HEK293 (cell line): ENCODE data around the gene VEPH1.

Source experiments
- CTCF ChIA-PET: fragments of 350-600 bp; formaldehyde crosslinking; extraction: SDS; loops from one replicate; lab custom pipeline; 2021; ENCODE audit warnings: antibody characterized with exemption; lab: Yijun Ruan, JAX
- POLR2A ChIA-PET: fragments of 300-600 bp; formaldehyde crosslinking; extraction: SDS; loops from one replicate; lab custom pipeline; 2020; ENCODE audit warnings: antibody characterized with exemption, inconsistent platforms; lab: Yijun Ruan, JAX
- H3K27ac ChIP-seq: fragments of 200-500 bp; sonication (Bioruptor generic); 2 replicates; pipeline ENCODE4 v1.5.1; 2014; ENCODE audit warnings: low read depth, low read length, control low read depth, inconsistent platforms; ENCODE audit errors: extremely low read depth
- H3K36me3 ChIP-seq, 2 experiments: fragments of 200-500 bp in 1 of 2; sonication (Bioruptor generic) in 1 of 2; 1 replicate in 1 of 2; 2 replicates in 1 of 2; pipeline ENCODE4 v1.5.1; 2014 to 2017; ENCODE audit warnings: inconsistent platforms in 2 of 2, low read length in 2 of 2; ENCODE audit not compliant: control insufficient read depth in 2 of 2, insufficient read depth in 1 of 2
- H3K4me1 ChIP-seq: fragments of 200-500 bp; sonication (Bioruptor generic); 2 replicates; pipeline ENCODE4 v1.5.1; 2014; ENCODE audit warnings: mild to moderate bottlenecking, low read length, inconsistent platforms; ENCODE audit not compliant: control insufficient read depth, insufficient read depth
- H3K4me3 ChIP-seq: 2 replicates; pipeline ENCODE4 v1.5.1; 2011; ENCODE audit warnings: low read depth, mild to moderate bottlenecking, control low read depth, low read length, moderate library complexity
- H3K9me3 ChIP-seq: fragments of 200-500 bp; sonication (Bioruptor generic); 2 replicates; pipeline ENCODE4 v1.5.1; 2014; ENCODE audit warnings: low read depth, low read length, inconsistent platforms; ENCODE audit not compliant: control insufficient read depth, insufficient read depth
- CTCF ChIP-seq: fragments of 450-650 bp; formaldehyde crosslinking; IDR thresholded peaks from 2 replicates; pipeline ENCODE4 v1.5.1; 2016; ENCODE audit warnings: missing biosample characterization, missing genetic modification characterization
- GLI4 ChIP-seq: fragments of 450-650 bp; formaldehyde crosslinking; IDR thresholded peaks from 2 replicates; pipeline ENCODE4 v1.5.1; 2016; ENCODE audit warnings: missing biosample characterization, missing genetic modification characterization
- IKZF3 ChIP-seq: fragments of 450-650 bp; IDR thresholded peaks from 2 replicates; pipeline ENCODE4 v1.5.0; 2018; ENCODE audit warnings: missing biosample characterization, mild to moderate bottlenecking, missing genetic modification characterization, moderate library complexity
- SCRT2 ChIP-seq: fragments of 450-650 bp; formaldehyde crosslinking; IDR thresholded peaks from 2 replicates; pipeline ENCODE4 v1.5.1; 2016; ENCODE audit warnings: missing biosample characterization, missing genetic modification characterization
- SETDB1 ChIP-seq: IDR thresholded peaks from one replicate; pipeline ENCODE4 v1.6.1; 2017; ENCODE audit warnings: mild to moderate bottlenecking, low read length, moderate library complexity, mixed read lengths; ENCODE audit not compliant: insufficient read length
- ZBTB10 ChIP-seq: fragments of 450-650 bp; formaldehyde crosslinking; IDR thresholded peaks from 2 replicates; pipeline ENCODE4 v1.5.1; 2016; ENCODE audit warnings: missing biosample characterization, missing genetic modification characterization
- ZBTB8A ChIP-seq: fragments of 450-650 bp; formaldehyde crosslinking; IDR thresholded peaks from 2 replicates; pipeline ENCODE4 v1.5.1; 2016; ENCODE audit warnings: missing biosample characterization, missing genetic modification characterization
- ZNF174 ChIP-seq: fragments of 450-650 bp; formaldehyde crosslinking; IDR thresholded peaks from 2 replicates; pipeline ENCODE4 v1.5.0; 2017; ENCODE audit warnings: missing biosample characterization, mild to moderate bottlenecking, missing genetic modification characterization
- ZNF184 ChIP-seq: fragments of 450-650 bp; IDR thresholded peaks from 2 replicates; pipeline ENCODE4 v1.5.1; 2018; ENCODE audit warnings: missing biosample characterization, mild to moderate bottlenecking, missing genetic modification characterization
- ZNF221 ChIP-seq: fragments of 450-650 bp; formaldehyde crosslinking; IDR thresholded peaks from 2 replicates; pipeline ENCODE4 v1.5.1; 2017; ENCODE audit warnings: missing biosample characterization, missing genetic modification characterization, borderline replicate concordance
- ZNF266 ChIP-seq: fragments of 450-650 bp; formaldehyde crosslinking; IDR thresholded peaks from 2 replicates; pipeline ENCODE4 v1.5.1; 2016; ENCODE audit warnings: missing biosample characterization, missing genetic modification characterization, low read depth
- ZNF311 ChIP-seq: fragments of 450-650 bp; formaldehyde crosslinking; IDR thresholded peaks from 2 replicates; pipeline ENCODE4 v1.5.1; 2017; ENCODE audit warnings: missing biosample characterization, missing genetic modification characterization, borderline replicate concordance
- ZNF341 ChIP-seq: fragments of 450-650 bp; formaldehyde crosslinking; IDR thresholded peaks from 2 replicates; pipeline ENCODE4; 2016; ENCODE audit warnings: low read depth, missing biosample characterization, missing genetic modification characterization
- ZNF394 ChIP-seq: fragments of 450-650 bp; formaldehyde crosslinking; IDR thresholded peaks from 2 replicates; pipeline ENCODE4 v1.5.1; 2016; ENCODE audit warnings: missing biosample characterization, missing genetic modification characterization, mild to moderate bottlenecking, moderate library complexity, borderline replicate concordance
- ZNF473 ChIP-seq: fragments of 450-650 bp; formaldehyde crosslinking; IDR thresholded peaks from 2 replicates; pipeline ENCODE4 v1.5.1; 2017; ENCODE audit warnings: missing biosample characterization, missing genetic modification characterization
- ZNF518A ChIP-seq: fragments of 450-650 bp; formaldehyde crosslinking; conservative IDR thresholded peaks from 2 replicates; pipeline ENCODE4 v1.5.1; 2016; ENCODE audit warnings: low read depth, missing biosample characterization, missing genetic modification characterization
- ZNF560 ChIP-seq: fragments of 450-650 bp; formaldehyde crosslinking; IDR thresholded peaks from 2 replicates; pipeline ENCODE4 v1.5.1; 2017; ENCODE audit warnings: missing biosample characterization, missing genetic modification characterization, borderline replicate concordance
- ZNF585B ChIP-seq: fragments of 450-650 bp; formaldehyde crosslinking; IDR thresholded peaks from 2 replicates; pipeline ENCODE4 v1.5.1; 2016; ENCODE audit warnings: missing biosample characterization, missing genetic modification characterization
- ZNF596 ChIP-seq: fragments of 450-650 bp; IDR thresholded peaks from 2 replicates; pipeline ENCODE4 v1.5.0; 2018; ENCODE audit warnings: missing biosample characterization, mild to moderate bottlenecking, missing genetic modification characterization, moderate library complexity
- ZNF654 ChIP-seq: fragments of 450-650 bp; formaldehyde crosslinking; IDR thresholded peaks from 2 replicates; pipeline ENCODE4 v1.5.1; 2016; ENCODE audit warnings: low read depth, missing biosample characterization, missing genetic modification characterization
- ZNF660 ChIP-seq: fragments of 450-650 bp; IDR thresholded peaks from 2 replicates; pipeline ENCODE4 v1.5.1; 2018; ENCODE audit warnings: missing biosample characterization, mild to moderate bottlenecking, missing genetic modification characterization
- ZSCAN23 ChIP-seq: fragments of 450-650 bp; formaldehyde crosslinking; IDR thresholded peaks from 2 replicates; pipeline ENCODE4 v1.5.1; 2016; ENCODE audit warnings: missing biosample characterization, missing genetic modification characterization

Gene VEPH1

GRCh38 chr3:157532529-157533297 lies 29.5 kb upstream of the VEPH1 start:
- TF ChIP-seq ZNF341 (tag by site-specific recombination) (no peak), SETDB1 (no peak), ZNF174 (tag by site-specific recombination) (no peak), ZNF394 (no peak), ZNF596 (tag by site-specific recombination) (no peak), IKZF3 (tag by site-specific recombination) (no peak), ZNF311 (tag by site-specific recombination) (no peak), ZNF473 (no peak), ZNF266 (tag by site-specific recombination) (no peak), SCRT2 (tag by site-specific recombination) (no peak), ZBTB8A (tag by site-specific recombination) (no peak), ZNF654 (tag by site-specific recombination) (peak; percentile 87), ZNF660 (tag by site-specific recombination) (0 out of 2 replicates have a peak, but pooled peaks have one; percentile 38), CTCF (tag by site-specific recombination) (peak; percentile 55; the same call in 1 of the 2 replicates)
- H3K27ac ChIP-seq = no peak overlapping the region
- H3K36me3 ChIP-seq = no peaks in the 10 kb centered on the region
- no peaks in the 10 kb centered on the region for H3K4me1 ChIP-seq
- H3K4me3 ChIP-seq = no peak overlapping the region
- POLR2A ChIA-PET = no interaction called here
- no peaks in the 10 kb centered on the region for H3K9me3 ChIP-seq
- CTCF ChIA-PET = interaction anchor here (0.6 to 4.9 kb wide), 24 partner anchors 10 to 1430 kb away, joined by 3 to 75 read pairs (median 4); no protein-coding TSS in a partner anchor

GRCh38 chr3:157531771-157532170 lies 28.6 kb upstream of the VEPH1 start:
- Histone ChIP-seq H3K4me3 (no peak overlapping the region), H3K4me1 (no peaks in the 10 kb centered on the region), H3K36me3 (no peaks in the 10 kb centered on the region), H3K27ac (no peak overlapping the region), H3K9me3 (no peaks in the 10 kb centered on the region)
- ChIA-PET POLR2A (interaction anchor here (0.5 kb wide), 1 partner anchor 12 kb away, joined by 3 read pairs; no protein-coding TSS in a partner anchor), CTCF (interaction anchor here (0.5 to 4.9 kb wide), 14 partner anchors 9 to 998 kb away, joined by 3 to 75 read pairs (median 5); no protein-coding TSS in a partner anchor)
- no peak for TF ChIP-seq ZSCAN23
- no peak for TF ChIP-seq ZNF560 (tag by site-specific recombination)
- TF ChIP-seq GLI4 (tag by site-specific recombination) = no peak
- no peak for TF ChIP-seq ZNF221 (tag by site-specific recombination)
- no peak for TF ChIP-seq ZNF518A
- no peak for TF ChIP-seq ZNF184 (tag by site-specific recombination)
- TF ChIP-seq ZNF311 (tag by site-specific recombination) = no peak
- no peak for TF ChIP-seq ZBTB10 (tag by site-specific recombination)
- TF ChIP-seq ZNF585B (tag by site-specific recombination) = no peak
